ENCODE measurements around the gene SRGAP3.

- no peak for TF ChIP-seq POLR2A (IDR thresholded peaks at IDR 0.05)
- no peak for TF ChIP-seq CTCF (IDR thresholded peaks at IDR 0.05)
Measured at GRCh38 chr3:9108876-9109567, 140.4 kb downstream of the SRGAP3 start.
